IPS DF 4.7 (cell line): ENCODE data around the gene PYDC2.
"Not testable (repeated sequence)": the region's sequence is repeated elsewhere in the genome, so short reads cannot be mapped to it uniquely, and the experiment has no call there.

Experiments used
- DNase-seq: peaks from one replicate; pipeline ENCODE4 v3.0.0-alpha.2; 2013; ENCODE audit warnings: low spot score; ENCODE audit errors: extremely low read depth

Gene PYDC2

GRCh38 chr3:191470080-191470479 is 9.1 kb downstream of the PYDC2 start:
- DNase-seq: no peak

- DNase-seq: no peak
Observed at GRCh38 chr3:191470545-191470944, 9.6 kb downstream of the PYDC2 start.

- no peak for DNase-seq
Observed at GRCh38 chr3:191473661-191474198, 12.8 kb downstream of the PYDC2 start.

GRCh38 chr3:191476066-191476772 is 15.3 kb downstream of the PYDC2 start:
- no peak for DNase-seq

- not testable (repeated sequence) for DNase-seq
Observed at GRCh38 chr3:191483994-191484393, 23.0 kb downstream of the PYDC2 start.

GRCh38 chr3:191484461-191484860 is 23.5 kb downstream of the PYDC2 start:
- DNase-seq: no peak

- DNase-seq: no peak
Observed at GRCh38 chr3:191492601-191493000, 31.6 kb downstream of the PYDC2 start.

- no peak for DNase-seq
Observed at GRCh38 chr3:191493336-191493735, 32.4 kb downstream of the PYDC2 start.

- DNase-seq: no peak
Observed at GRCh38 chr3:191499307-191500080, 38.5 kb downstream of the PYDC2 start.

GRCh38 chr3:191500892-191501291 is 39.9 kb downstream of the PYDC2 start:
- no peak for DNase-seq

GRCh38 chr3:191502583-191502982 is 41.6 kb downstream of the PYDC2 start:
- no peak for DNase-seq

GRCh38 chr3:191509078-191509477 is 48.1 kb downstream of the PYDC2 start:
- DNase-seq: no peak
